Measurements from ENCODE around the gene CRYBB3. TPM values are rescaled to one million over a fixed set of nuclear protein-coding genes. Genes with fewer than 3 reads are reported as not detected.
A peak's percentile ranks its signal among the peaks of the same experiment; 100 is the strongest.

The CRYBB3 gene
- polyA plus RNA-seq, 1 donor (not counting 4 experiments of a cell fraction or from before 2014, with no cell fraction given): not detected

DNA sequence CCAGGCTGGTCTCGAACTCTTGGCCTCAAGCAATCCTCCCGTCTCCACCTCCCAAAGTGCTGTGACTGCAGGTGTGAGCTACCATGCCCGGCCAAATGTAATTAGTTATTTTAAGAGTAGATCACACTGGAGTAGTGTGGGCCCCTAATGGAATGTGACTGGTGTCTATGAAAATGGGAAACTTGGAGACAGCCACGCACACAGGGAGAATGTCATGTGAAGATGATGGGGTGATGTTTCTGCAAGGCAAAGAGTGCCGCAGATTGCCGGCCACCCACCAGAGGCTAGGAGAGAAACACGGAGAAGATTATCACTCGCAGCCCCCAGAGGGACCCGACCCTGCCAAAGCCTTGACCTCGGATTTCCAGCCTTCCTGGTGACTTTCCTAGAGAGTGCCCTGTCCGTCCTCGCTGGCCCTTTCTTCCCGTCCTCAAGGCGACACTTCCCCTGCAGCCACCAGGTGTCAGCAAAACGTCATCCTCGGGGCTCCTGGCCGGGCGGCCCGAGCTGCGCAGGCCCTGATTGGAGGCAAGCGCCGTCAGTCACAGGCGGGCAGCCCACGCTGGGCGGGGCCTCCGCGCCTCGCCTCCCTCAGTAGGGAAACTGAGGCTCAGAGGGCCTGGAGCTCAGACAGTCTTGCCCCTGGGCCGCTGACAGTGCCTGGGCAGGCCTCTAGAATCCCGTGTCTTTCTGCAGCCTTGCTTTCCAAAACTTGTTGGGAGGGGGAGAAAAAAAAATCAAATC is 36.1 kb downstream of the CRYBB3 start:
- H3K9ac ChIP-seq (ENCODE audit: control insufficient read depth, extremely low read depth, insufficient read depth, low read length): no peak overlapping the region
- FAIRE-seq (no peak), DNase-seq (ENCODE audit: low read depth, low spot score) (no peak)
- no peak overlapping the region for H3K4me3 ChIP-seq (ENCODE audit: control insufficient read depth in 2 of 3, extremely low read depth in 1 of 3, insufficient read depth in 2 of 3, low read depth in 1 of 3, low read length in 3 of 3)
- H3K27me3 ChIP-seq (ENCODE audit: control insufficient read depth, extremely low read depth, insufficient read depth, low read length): peaks cover 5% of the 10 kb centered on the region
- TF ChIP-seq, protein P1, sequence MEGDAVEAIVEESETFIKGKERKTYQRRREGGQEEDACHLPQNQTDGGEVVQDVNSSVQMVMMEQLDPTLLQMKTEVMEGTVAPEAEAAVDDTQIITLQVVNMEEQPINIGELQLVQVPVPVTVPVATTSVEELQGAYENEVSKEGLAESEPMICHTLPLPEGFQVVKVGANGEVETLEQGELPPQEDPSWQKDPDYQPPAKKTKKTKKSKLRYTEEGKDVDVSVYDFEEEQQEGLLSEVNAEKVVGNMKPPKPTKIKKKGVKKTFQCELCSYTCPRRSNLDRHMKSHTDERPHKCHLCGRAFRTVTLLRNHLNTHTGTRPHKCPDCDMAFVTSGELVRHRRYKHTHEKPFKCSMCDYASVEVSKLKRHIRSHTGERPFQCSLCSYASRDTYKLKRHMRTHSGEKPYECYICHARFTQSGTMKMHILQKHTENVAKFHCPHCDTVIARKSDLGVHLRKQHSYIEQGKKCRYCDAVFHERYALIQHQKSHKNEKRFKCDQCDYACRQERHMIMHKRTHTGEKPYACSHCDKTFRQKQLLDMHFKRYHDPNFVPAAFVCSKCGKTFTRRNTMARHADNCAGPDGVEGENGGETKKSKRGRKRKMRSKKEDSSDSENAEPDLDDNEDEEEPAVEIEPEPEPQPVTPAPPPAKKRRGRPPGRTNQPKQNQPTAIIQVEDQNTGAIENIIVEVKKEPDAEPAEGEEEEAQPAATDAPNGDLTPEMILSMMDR (optimal IDR thresholded peaks at IDR 0.05 in 1 of 3, IDR thresholded peaks at IDR 0.05 in 1 of 3, conservative IDR thresholded peaks at IDR 0.05 in 1 of 3; ENCODE audit: extremely low read depth in 1 of 3, insufficient read depth in 2 of 3, low read length in 3 of 3): peak; percentile 77 to 93 (median 86)
- no peak for TF ChIP-seq EZH2 (IDR thresholded peaks at IDR 0.05; ENCODE audit: low read length)
- H3K9me1 ChIP-seq (ENCODE audit: control insufficient read depth, extremely low read depth, insufficient read depth, low read length): no peaks in the 10 kb centered on the region
- H3K4me1 ChIP-seq (ENCODE audit: control insufficient read depth, extremely low read depth, insufficient read depth, low read length): peaks cover 8% of the 10 kb centered on the region
- H3K27ac ChIP-seq (ENCODE audit: control insufficient read depth, insufficient read depth, low read length): no peak overlapping the region
- H2AFZ ChIP-seq (ENCODE audit: control insufficient read depth, low read length): peak overlapping the region; percentile 5
- no peaks in the 10 kb centered on the region for H3K9me3 ChIP-seq (ENCODE audit: control insufficient read depth, low read depth, low read length)
- H4K20me1 ChIP-seq (ENCODE audit: control insufficient read depth, extremely low read depth, insufficient read depth, low read length): no peaks in the 10 kb centered on the region
- no peaks in the 10 kb centered on the region for H3K79me2 ChIP-seq (ENCODE audit: control insufficient read depth, insufficient read depth, low read length)
- dilution Hi-C loops (cut with MboI; ENCODE audit: extremely low pct_ligation_motif_present, low sequenced_read_pairs): no loop called here
- H3K36me3 ChIP-seq (ENCODE audit: control insufficient read depth in 2 of 2, extremely low read depth in 1 of 2, insufficient read depth in 2 of 2, low read length in 2 of 2): no peaks in the 10 kb centered on the region
- H3K4me2 ChIP-seq (ENCODE audit: control insufficient read depth, extremely low read depth, insufficient read depth, low read depth, low read length): peak overlapping the region; percentile 1

DNA sequence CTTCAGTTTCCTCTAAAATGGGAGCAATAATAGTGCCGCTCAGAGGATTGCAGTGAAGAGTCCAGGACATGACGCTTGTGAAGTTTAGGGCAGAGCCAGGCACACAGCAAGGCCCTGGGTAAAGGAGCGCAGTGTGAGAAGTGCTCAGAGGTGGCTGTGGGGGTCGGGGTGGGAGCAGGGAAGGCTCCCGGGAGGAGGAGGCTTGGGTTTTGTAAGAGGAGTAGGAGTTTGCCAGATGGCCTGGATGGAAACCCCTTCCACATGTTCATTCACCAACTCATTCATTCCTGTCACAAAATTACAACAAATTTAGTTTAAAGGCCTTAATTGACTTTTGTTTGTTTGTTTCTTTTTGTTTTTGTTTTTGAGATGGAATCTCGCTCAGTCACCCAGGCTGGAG is 36.8 kb downstream of the CRYBB3 start:
- Histone ChIP-seq H3K9me1 (ENCODE audit: control insufficient read depth, extremely low read depth, insufficient read depth, low read length) (no peaks in the 10 kb centered on the region), H3K9ac (ENCODE audit: control insufficient read depth, extremely low read depth, insufficient read depth, low read length) (no peak overlapping the region), H3K36me3 (ENCODE audit: control insufficient read depth in 2 of 2, extremely low read depth in 1 of 2, insufficient read depth in 2 of 2, low read length in 2 of 2) (no peaks in the 10 kb centered on the region), H4K20me1 (ENCODE audit: control insufficient read depth, extremely low read depth, insufficient read depth, low read length) (no peaks in the 10 kb centered on the region), H3K4me3 (ENCODE audit: control insufficient read depth in 2 of 3, extremely low read depth in 1 of 3, insufficient read depth in 2 of 3, low read depth in 1 of 3, low read length in 3 of 3) (no peak overlapping the region), H3K79me2 (ENCODE audit: control insufficient read depth, insufficient read depth, low read length) (no peaks in the 10 kb centered on the region), H2AFZ (ENCODE audit: control insufficient read depth, low read length) (no peak overlapping the region), H3K27me3 (ENCODE audit: control insufficient read depth, extremely low read depth, insufficient read depth, low read length) (peaks cover 5% of the 10 kb centered on the region), H3K4me1 (ENCODE audit: control insufficient read depth, extremely low read depth, insufficient read depth, low read length) (peaks cover 8% of the 10 kb centered on the region), H3K27ac (ENCODE audit: control insufficient read depth, insufficient read depth, low read length) (no peak overlapping the region), H3K4me2 (ENCODE audit: control insufficient read depth, extremely low read depth, insufficient read depth, low read depth, low read length) (no peak overlapping the region), H3K9me3 (ENCODE audit: control insufficient read depth, low read depth, low read length) (no peaks in the 10 kb centered on the region)
- dilution Hi-C loops (cut with MboI; ENCODE audit: extremely low pct_ligation_motif_present, low sequenced_read_pairs): no loop called here
- FAIRE-seq: no peak
- DNase-seq (ENCODE audit: low read depth, low spot score): no peak
- TF ChIP-seq, protein P1 (optimal IDR thresholded peaks at IDR 0.05 in 1 of 3, IDR thresholded peaks at IDR 0.05 in 1 of 3, conservative IDR thresholded peaks at IDR 0.05 in 1 of 3; ENCODE audit: extremely low read depth in 1 of 3, insufficient read depth in 2 of 3, low read length in 3 of 3): no peak
- no peak for TF ChIP-seq EZH2 (IDR thresholded peaks at IDR 0.05; ENCODE audit: low read length)
